NCI-H146 treated with DMSO at 0.1 percent for 48 hours (cell line): ENCODE data around the gene RETREG1.
"Not testable (repeated sequence)": the region's sequence is repeated elsewhere in the genome, so short reads cannot be mapped to it uniquely, and the experiment has no call there.

Source experiments
- DNase-seq: peaks from one replicate; lab custom pipeline; 2025; ENCODE audit not compliant: unreplicated experiment; lab: John Stamatoyannopoulos, UW

The RETREG1 gene

DNA sequence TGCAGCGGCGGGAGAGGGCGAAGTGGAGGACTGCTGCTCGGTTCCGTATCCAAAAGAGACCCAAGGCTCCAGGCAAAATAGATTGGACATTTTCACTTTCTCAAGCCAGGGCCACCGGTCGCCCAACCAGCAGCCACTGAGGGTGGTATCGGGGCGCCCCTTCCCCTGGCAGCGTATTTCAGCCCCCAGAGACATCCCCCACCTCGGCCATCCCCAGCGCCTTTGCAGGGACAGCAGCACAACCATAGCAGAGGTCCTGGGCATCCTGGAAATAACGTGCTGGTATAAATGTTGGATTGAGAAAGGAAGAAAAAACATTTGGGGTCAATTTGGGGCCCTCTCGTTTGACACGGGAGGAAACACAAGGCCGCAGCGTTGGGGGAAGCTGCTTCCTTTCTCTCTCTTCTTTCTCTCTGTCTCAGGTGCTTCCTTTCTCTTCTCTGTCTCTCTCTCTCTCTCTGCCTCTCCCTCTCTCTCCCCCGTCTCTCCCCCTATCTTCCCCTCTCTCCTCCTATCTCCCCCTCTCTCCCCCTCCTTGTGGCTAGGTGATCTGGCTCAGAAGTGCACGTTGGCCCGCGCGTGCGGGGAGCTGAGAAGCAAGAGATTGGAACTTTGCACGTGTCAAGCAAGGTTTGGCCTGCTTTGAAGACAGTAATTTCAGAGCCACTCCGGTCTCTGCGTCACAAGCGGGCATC, 624 bp upstream of the RETREG1 start:
- DNase-seq, result no peak

DNA sequence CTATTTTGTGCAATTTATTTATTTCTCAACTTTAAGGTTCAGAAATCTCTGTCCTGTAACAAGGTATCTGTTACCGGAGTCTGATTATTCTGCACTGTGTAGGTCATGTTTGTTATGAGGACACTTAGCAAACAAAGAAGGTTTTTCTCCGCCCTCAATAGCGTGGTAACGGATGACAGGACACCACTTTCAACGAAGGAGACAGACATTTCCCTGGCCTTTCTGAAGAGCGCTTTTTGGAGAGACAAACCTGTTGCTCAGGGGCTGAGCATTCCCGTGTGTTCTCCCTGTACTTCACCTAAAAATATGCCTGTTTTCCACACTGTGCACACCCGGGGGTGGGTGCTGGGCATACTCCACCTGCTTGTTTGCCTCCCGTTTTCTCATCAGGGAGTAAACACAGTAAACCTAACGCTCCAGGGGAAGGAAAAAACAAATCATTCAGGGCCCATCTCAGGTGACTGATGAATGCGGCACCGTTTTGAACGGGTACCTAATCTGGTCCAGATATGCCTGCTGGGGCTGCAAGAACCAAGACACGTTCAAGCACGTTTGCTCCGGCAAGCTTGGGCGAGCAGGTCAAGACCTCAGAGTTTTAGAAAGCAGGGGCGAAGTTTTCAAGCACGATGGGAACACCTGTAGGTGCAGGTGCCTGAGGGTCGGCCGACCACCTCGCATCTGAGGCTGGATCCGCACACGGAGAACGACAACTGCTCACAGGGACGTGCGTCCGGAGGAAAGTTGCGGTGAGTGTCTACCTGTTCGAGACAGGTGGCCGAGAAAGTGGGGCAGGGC, 859 bp downstream of the RETREG1 start:
- DNase-seq, result peak; percentile 31

DNA sequence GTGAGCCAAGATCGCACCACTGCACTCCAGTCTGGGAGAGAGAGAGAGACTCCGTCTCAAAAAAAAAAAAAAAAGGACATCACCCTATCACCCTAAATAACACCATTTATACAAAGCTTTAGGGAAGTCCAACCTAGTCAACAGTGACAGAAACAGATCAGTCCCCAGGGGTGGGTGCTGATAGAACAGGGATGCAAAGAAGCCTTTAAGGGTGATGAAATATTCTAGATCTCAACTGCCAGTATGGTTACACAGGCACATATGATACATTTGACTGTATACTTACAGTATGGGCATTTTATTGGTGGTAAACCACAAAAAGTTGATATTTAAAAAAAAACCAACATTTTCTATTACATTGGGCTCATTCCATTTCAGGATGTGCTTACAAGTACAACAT, 4.8 kb downstream of the RETREG1 start:
- DNase-seq, result no peak

DNA sequence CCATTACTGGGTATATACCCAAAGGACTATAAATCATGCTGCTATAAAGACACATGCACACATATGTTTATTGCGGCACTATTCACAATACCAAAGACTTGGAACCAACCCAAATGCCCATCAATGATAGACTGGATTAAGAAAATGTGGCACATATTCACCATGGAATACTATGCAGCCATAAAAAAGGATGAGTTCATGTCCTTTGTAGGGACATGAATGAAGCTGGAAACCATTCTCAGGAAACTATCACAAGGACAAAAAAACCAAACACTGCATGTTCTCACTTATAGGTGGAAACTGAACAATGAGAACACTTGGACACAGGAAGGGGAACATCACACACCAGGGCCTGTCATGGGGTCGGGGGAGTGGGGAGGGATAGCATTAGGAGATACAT, 5.9 kb downstream of the RETREG1 start:
- DNase-seq, result not testable (repeated sequence)

DNA sequence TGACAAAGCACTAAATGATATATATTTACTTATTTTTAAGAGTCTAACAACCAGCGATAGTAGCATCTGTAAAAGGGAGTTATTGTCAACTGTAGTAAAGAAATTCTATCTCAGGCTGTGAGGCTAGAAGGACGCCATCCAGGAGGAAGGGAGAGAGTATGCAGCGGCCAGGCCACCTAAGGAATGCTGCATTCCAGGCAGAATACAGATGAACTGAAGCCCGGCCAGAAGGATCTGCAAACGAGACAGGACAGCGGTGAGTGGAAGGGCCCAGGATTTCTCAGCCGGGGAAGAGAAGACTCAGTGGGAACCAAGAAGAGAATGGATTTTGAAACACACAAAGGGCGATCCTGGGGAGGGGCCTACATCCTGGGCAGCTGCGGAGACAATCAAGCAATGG, 7.4 kb downstream of the RETREG1 start:
- no peak for DNase-seq

DNA sequence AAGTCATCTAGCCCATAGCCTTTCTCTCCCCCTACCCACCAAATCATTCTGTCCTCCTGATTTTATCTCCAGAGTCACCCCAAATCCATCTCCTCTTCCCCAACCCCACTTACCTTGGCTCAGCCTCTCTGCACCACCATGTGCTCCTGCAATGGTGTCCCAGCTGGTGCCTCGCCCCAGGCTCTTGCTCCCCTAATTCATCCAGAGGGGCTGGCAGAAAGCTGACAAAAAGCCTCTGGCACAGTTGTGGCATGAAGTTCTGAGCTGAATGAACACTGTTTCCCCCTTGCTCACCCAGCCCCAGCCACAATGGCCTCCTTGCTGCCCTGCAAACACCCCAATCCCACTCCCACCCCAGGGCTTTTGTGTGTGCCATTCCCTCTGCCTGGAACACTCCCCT, 10.2 kb downstream of the RETREG1 start:
- no peak for DNase-seq

DNA sequence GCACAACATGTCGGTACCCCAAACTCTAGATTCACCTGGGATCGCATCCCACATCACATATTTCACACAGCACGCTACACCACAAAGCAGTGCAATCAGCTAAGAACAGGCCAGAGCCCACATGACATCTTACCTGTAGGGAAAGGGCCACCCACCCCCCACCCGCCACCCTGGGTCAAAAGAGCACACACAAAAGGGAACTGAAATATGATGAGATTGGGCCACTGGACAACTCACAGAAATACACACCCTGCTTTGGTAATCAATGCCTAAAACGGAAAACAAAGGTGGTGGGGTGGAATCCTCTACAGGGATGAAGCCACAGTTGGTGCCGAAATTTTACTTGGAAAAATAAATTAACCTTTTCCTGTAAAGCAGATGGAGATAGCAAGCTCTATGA, 13.1 kb downstream of the RETREG1 start:
- no peak for DNase-seq

DNA sequence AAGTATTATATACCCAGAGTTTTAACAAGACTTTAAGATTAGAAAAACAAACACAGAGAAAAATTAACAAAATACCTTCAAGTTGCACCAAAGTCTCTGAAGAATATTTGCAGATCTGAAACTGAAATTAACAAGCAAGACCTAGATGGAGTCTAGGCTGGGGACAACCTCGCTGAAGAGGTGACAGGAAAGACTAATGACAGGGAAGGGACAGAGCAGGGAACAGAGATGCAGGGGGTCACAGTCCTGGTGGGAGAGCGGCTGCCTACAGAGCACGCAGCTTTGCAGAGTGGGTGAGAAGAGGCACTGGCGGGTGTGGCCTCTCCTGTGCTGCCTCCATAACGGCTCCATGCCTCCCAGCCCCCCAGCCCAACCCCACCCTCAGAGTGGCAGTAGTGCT, 13.5 kb downstream of the RETREG1 start:
- DNase-seq, result no peak

DNA sequence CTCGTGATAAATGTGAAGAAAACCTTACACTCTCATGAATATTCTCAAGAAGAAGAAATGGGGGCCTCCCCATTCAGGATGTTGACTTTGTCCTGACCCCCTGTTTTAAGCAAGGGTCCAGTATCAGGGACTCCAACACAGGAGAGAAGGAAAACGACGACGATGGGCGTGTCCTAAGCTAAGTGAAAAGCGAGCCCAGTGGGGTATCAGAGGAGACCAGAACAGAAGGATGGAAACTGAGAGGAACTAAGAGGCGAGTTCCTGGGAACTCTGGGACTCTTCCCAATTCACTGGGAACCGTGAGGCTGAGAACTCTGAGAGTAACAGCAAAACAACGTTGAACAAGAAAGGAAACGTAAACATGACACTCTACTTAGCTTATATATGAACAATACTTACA, 14.6 kb downstream of the RETREG1 start:
- DNase-seq, result no peak

DNA sequence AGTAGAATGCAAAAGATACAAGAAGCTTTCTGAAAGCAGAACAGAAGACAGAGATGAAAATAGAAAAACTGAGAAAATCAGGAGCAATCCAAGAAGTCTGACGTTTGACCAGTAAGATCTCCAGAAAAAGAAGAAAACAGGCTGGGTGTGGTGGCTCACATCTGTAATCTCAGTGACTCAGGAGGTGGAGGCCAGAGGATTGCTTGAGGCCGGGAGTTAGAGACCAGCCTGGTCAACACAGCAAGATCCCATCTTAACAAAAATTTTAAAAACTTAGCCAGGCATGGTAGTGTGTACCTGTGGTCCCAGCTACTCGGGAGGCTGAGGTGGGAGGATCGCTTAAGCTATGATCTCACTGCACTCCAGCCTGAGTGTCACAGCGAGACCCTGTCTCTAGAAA, 15.9 kb downstream of the RETREG1 start:
- no peak for DNase-seq

DNA sequence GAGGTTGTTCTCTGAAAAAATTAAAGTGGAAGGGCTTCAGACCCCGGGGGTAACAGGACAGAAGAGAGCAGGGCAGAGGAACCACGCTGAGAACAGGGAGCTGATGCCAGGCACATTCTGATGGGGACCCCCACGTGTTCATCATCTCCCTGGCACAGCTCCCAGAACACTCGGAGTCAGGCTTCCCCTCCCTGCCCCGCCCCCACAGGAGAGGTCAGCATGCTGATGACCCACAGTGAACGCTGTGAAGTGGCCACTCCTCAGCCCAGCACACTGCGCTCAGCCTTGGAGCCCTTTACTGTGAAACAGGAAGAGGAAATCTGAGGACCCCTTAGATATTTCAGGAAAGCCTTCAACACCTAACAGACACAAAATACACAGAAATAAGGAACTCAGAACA, 16.4 kb downstream of the RETREG1 start:
- no peak for DNase-seq

DNA sequence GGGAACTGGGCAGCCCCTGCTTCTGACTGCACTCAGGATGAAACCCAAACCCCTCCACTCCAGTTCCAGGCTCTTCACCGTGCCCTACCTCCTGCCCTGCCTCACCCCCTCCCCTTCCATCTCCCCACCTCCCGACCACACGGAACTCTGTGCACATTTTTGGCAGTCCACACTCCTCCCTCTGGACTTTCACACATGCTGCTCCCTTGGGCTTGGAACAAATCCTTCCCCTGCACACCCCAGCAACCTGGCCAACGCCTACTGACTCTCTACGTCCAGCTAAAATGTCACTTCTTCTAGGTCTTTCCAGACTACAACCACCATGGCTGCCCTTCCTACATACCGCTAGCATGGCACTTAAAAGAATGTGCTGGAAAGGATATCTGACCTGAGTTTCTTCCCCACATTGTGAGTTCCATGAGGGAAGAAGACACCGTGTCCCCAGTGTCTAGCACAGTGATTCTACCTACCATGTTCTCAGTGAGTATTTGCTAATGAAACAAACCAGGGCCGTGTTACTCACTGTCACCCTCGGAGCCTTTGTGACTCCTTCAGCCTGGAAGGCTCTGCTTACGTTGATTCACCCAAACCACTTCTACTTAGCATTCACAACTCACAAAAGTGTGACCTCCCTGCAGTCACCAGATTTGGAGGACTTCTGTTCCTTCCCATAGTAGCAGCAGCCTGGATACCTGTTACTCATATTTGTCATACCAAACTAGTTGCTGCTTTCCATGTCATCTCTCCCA, 18.7 kb downstream of the RETREG1 start:
- DNase-seq, result no peak

DNA sequence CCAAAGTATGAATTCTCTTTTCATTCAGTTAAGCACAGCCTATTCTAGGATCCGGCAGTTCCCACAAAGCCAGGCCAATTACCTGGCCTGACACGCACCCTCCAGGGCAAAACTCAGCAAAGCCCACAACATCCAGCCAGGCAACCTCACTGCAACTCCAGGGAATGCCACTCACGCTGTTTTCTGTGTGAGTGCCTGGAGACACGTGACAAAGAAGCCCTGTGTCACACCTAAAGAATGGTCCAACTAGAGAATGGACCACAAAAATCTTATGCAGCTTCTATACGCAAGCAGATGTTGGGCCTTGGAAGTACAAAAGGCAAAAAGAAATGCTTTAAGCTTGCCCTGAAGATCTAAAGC, 20.2 kb downstream of the RETREG1 start:
- DNase-seq, result peak; percentile 20

DNA sequence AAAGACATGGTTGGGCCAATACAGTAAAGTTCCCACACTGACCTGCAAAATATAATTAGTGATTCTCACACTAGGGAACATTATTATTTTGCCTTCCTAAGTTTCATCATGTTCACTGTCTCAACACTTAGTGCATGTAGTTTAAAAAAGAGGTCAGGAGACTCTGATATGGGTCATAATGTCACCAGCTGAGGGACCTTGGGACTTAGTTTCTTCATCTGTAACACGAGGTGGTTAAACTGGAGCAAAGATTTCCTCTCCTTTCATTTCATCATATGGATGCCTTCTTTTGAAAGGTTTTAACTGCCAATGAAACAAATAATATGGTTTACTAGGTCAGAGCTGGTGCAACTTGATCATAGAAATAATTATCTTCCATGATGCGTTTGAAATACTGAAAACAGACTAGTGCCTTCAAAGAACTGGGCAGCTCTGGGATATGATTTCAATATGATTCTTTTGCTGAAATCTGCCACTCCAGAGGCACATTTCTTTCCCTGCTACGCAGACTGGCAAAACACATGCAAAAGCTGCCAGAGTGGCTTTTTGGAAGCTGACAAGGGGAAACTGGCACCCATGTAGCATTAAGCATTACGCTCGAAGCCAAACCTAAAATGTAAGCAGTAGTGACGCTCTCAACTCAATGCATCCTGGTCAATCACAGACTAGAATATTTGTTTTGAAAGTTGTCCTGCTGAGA, 20.8 kb downstream of the RETREG1 start:
- no peak for DNase-seq

DNA sequence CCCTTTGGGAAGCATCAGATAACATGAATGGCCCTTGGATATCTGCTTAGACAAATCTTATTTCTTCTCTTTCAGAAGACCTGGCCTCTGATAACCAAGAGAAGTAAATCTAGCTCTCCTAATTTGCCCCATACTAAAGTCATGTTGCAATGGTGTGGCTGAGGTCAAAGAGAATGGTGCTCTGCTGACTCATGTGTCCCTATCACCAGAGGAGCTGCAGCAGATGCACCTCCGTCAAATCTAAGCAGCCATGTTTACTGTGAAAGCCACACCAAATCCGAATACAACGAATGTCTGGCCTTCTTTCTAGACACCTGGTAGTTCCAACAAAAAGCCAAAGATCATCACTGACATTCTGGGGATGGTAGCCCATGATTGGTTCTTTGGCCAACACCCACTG, 23.2 kb downstream of the RETREG1 start:
- no peak for DNase-seq

DNA sequence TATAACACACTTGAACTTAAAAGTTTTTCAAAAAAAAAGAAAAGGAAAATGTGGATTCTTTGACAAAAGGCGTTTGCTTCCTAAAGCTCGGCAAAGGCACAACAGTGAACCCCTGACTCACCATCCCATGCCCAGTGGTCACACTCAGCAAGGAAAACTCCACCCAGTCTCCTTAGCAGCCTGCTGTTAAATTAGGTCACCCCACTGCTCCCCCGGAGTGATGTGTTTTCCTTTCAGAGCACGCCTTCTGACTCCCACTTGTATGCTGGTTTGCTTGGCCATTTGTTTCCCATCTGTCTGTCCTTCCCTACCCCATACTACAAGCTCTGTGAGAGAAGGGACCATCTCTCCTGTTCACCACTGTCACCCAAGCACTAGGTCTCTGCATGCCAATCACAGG, 23.8 kb downstream of the RETREG1 start:
- DNase-seq, result peak; percentile 43

DNA sequence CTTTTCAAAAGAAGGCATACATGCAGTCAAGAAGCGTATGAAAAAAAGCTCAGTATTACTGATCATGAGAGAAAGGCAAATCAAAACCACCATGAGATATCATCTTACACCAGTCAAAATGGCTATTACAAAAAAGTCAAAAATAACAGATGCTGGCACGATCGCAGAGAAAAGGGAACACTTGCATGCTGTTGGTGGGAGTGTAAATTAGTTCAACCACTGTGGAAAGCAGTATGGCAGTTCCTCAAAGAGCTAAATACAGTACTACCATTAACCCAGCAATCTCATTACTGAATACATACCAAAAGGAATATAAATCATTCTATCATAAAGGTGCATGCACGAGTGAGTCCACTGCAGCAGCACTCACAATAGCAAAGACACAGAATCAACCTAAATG, 24.5 kb downstream of the RETREG1 start:
- DNase-seq, result peak; percentile 60

DNA sequence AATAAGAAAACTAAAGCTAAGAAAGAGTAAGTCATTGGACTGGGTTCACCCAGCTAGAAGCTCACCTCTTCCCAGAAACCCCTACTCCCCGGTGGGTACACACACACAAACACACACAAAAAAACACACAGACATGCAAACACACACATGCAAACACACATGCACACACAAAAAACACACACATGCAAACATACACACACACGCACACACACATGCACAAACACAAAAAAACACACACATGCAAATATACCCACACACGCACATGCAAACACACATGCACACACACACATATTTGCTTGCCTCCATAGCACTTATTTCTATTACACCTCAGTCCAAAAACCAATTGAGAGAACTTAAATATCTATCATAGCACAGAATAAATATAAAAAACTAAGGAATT, 26.1 kb downstream of the RETREG1 start:
- no peak for DNase-seq

DNA sequence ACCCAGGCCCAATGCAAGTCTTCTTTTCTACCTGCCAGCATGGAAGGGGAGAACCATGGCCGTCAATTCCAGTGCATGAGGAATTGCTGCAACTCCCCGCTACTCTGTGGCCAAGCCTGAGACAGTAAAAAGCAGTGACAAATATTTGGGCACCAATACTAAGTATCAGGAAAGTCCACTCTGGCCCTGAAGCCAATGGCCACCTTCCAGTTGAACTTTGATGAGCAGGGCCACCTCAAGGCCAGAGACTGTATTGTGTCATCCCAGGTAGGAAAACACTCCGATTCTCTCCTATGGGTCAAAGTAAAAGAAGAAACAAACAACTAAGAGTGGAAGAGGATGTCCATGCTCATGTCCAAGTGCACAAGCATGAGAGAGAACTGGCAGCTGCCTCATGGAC, 27.1 kb downstream of the RETREG1 start:
- no peak for DNase-seq

DNA sequence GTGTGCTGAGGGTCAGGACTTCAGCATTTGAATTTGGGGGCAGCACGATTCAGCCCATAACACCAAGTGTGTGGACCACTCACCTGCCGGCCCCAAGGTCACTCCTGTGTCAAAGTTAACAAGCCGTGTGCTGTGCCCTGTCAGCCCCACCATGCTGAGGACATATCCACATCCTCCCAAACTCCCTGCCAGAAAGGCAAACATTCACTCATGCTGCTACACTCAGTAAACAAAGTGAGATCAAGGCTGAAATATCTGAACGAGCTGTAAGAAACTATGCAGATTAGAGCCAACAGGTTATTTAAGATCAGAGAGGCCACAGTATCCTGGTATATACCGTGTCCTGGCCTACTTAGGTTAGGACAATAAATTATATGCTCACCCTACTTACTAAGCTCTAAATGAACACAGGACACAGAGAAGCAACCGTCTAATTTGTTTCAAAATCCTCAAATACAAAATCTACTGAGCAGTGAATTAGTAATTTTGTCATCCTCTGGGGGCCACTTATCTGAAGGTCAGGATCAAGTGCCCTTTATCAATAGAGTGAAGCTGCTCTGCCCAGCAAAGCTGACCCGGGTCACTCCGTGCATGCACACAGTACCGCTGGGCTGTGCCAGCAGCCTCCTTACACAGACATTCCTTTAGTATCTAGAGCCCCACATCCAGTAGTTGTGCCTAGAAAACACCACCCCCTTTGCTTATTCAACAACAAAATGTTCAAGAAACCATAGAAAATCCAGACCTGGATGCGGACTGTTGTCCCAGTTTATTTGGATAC, 28.2 kb downstream of the RETREG1 start:
- DNase-seq, result peak; percentile 18

DNA sequence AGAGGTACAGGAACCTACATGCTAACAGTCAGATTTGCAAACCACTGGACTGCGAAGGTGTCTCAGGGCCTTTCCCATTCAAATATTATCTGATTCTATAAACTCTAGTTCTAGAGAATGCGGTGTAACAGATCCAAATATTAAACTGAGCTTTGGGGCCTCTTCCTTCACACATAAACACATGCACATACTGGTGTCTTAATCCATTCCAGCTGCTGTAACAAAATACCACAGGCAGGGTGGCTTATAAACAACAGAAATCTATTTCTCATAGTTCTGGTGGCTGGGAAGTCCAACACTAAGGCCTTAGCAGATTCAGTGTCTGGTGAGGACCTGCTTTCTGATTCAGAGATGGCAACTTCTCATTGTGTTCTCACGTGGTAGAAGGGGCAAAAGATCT, 30.2 kb downstream of the RETREG1 start:
- DNase-seq, result no peak
